SK-N-SH treated with all-trans-retinoic acid at 6 μM for 48 hours (cell line): Measurements from ENCODE around the gene MOGAT1.

Experiments used
- ATAC-seq: fragments of 200-7000 bp; cut with Tn5 transposase; 3 replicates; pipeline ENCODE4 v1.9.1; 2020; ENCODE audit warnings: mild to moderate bottlenecking, moderate library complexity
- ARNTL ChIP-seq: fragments of 450-650 bp; formaldehyde crosslinking; IDR thresholded peaks from 2 replicates; pipeline ENCODE4 v1.5.0; 2020; ENCODE audit warnings: low read depth, mild to moderate bottlenecking, moderate library complexity, borderline replicate concordance
- CREB5 ChIP-seq: fragments of 250-450 bp; sonication (Bioruptor Pico); IDR thresholded peaks from 2 replicates; pipeline ENCODE4 v1.5.1; 2020; ENCODE audit warnings: low read depth, mild to moderate bottlenecking, moderate library complexity
- CSDC2 ChIP-seq: fragments of 250-450 bp; sonication (Bioruptor Pico); IDR thresholded peaks from 2 replicates; pipeline ENCODE4 v1.5.0; 2020; ENCODE audit warnings: mild to moderate bottlenecking, moderate library complexity
- CSRNP3 ChIP-seq: fragments of 250-450 bp; sonication (Bioruptor Pico); IDR thresholded peaks from 2 replicates; pipeline ENCODE4 v1.5.1; 2021; ENCODE audit warnings: mild to moderate bottlenecking, moderate library complexity
- ESRRG ChIP-seq: fragments of 250-450 bp; sonication (Bioruptor Pico); IDR thresholded peaks from 2 replicates; pipeline ENCODE4 v1.6.1; 2021; ENCODE audit warnings: mild to moderate bottlenecking
- GLIS3 ChIP-seq: fragments of 250-450 bp; sonication (Bioruptor Pico); IDR thresholded peaks from 2 replicates; pipeline ENCODE4 v1.5.0; 2020; ENCODE audit warnings: mild to moderate bottlenecking, moderate library complexity
- ISL1 ChIP-seq: fragments of 250-450 bp; sonication (Bioruptor Pico); IDR thresholded peaks from 2 replicates; pipeline ENCODE4 v2.1.2; 2022; ENCODE audit warnings: mild to moderate bottlenecking, moderate library complexity
- OSR1 ChIP-seq: fragments of 250-450 bp; sonication (Bioruptor Pico); IDR thresholded peaks from 2 replicates; pipeline ENCODE4 v1.8.0; 2022; ENCODE audit warnings: moderate library complexity, mild to moderate bottlenecking, inconsistent platforms
- PATZ1 ChIP-seq: fragments of 250-450 bp; sonication (Bioruptor Pico); IDR thresholded peaks from 2 replicates; pipeline ENCODE4 v1.8.0; 2020; ENCODE audit warnings: mild to moderate bottlenecking, moderate library complexity, borderline replicate concordance
- POU6F1 ChIP-seq: fragments of 250-450 bp; sonication (Bioruptor Pico); IDR thresholded peaks from 2 replicates; pipeline ENCODE4 v1.8.0; 2021; ENCODE audit warnings: low read depth, mild to moderate bottlenecking, moderate library complexity, borderline replicate concordance
- PPARA ChIP-seq: fragments of 250-450 bp; sonication (Bioruptor Pico); IDR thresholded peaks from 2 replicates; pipeline ENCODE4 v1.5.0; 2020; ENCODE audit warnings: mild to moderate bottlenecking, borderline replicate concordance
- RARB ChIP-seq: fragments of 250-450 bp; sonication (Bioruptor Pico); IDR thresholded peaks from 2 replicates; pipeline ENCODE4 v1.8.0; 2021; ENCODE audit warnings: mild to moderate bottlenecking, moderate library complexity
- SNAI2 ChIP-seq: fragments of 250-450 bp; sonication (Bioruptor Pico); IDR thresholded peaks from 2 replicates; pipeline ENCODE4 v1.5.0; 2020; ENCODE audit warnings: mild to moderate bottlenecking, moderate library complexity
- TCF4 ChIP-seq: fragments of 250-450 bp; sonication (Bioruptor Pico); IDR thresholded peaks from 2 replicates; pipeline ENCODE4 v1.8.0; 2021; ENCODE audit warnings: mild to moderate bottlenecking, moderate library complexity, borderline replicate concordance
- TOX ChIP-seq: fragments of 250-450 bp; sonication (Bioruptor Pico); IDR thresholded peaks from 2 replicates; pipeline ENCODE4 v1.8.0; 2021; ENCODE audit warnings: mild to moderate bottlenecking, moderate library complexity, borderline replicate concordance
- ZC3H10 ChIP-seq: fragments of 250-450 bp; sonication (Bioruptor Pico); IDR thresholded peaks from 2 replicates; pipeline ENCODE4 v1.5.1; 2021; ENCODE audit warnings: mild to moderate bottlenecking, moderate library complexity
- ZFP3 ChIP-seq: fragments of 250-450 bp; sonication (Bioruptor Pico); IDR thresholded peaks from 2 replicates; pipeline ENCODE4 v1.5.0; 2020; ENCODE audit warnings: mild to moderate bottlenecking, moderate library complexity
- ZFP30 ChIP-seq: fragments of 450-650 bp; formaldehyde crosslinking; IDR thresholded peaks from 2 replicates; pipeline ENCODE4 v1.5.0; 2022; ENCODE audit warnings: mild to moderate bottlenecking, moderate library complexity
- ZNF565 ChIP-seq: fragments of 450-650 bp; formaldehyde crosslinking; conservative IDR thresholded peaks from 2 replicates; pipeline ENCODE4 v1.5.0; 2020; ENCODE audit warnings: low read depth, mild to moderate bottlenecking, moderate library complexity
- ZNF70 ChIP-seq: fragments of 450-650 bp; formaldehyde crosslinking; IDR thresholded peaks from 2 replicates; pipeline ENCODE4 v1.5.0; 2020; ENCODE audit warnings: mild to moderate bottlenecking, moderate library complexity
- ZNF8 ChIP-seq: fragments of 450-650 bp; formaldehyde crosslinking; IDR thresholded peaks from 2 replicates; pipeline ENCODE4 v1.5.0; 2020; ENCODE audit warnings: mild to moderate bottlenecking, moderate library complexity

Gene MOGAT1

GRCh38 chr2:222651718-222652418 is 19.6 kb upstream of the MOGAT1 start:
- no peak for ATAC-seq

GRCh38 chr2:222652491-222653255 is 18.8 kb upstream of the MOGAT1 start:
- ATAC-seq = no peak
- TF ChIP-seq PPARA (CRISPR knock-in tag) = no peak
- no peak for TF ChIP-seq PATZ1 (CRISPR knock-in tag)
- no peak for TF ChIP-seq ZNF8 (CRISPR knock-in tag)
- TF ChIP-seq ESRRG (CRISPR knock-in tag) = no peak
- TF ChIP-seq CSDC2 (CRISPR knock-in tag) = no peak
- TF ChIP-seq OSR1 (CRISPR knock-in tag) = no peak
- no peak for TF ChIP-seq CSRNP3
- no peak for TF ChIP-seq TCF4 (CRISPR knock-in tag)
- TF ChIP-seq ZNF70 = no peak
- TF ChIP-seq ARNTL (CRISPR knock-in tag) = no peak
- TF ChIP-seq ZFP30 (CRISPR knock-in tag) = no peak
- TF ChIP-seq ZNF565 (CRISPR knock-in tag) = no peak
- no peak for TF ChIP-seq POU6F1 (CRISPR knock-in tag)
- TF ChIP-seq ISL1 = no peak
- no peak for TF ChIP-seq TOX
- no peak for TF ChIP-seq SNAI2
- no peak for TF ChIP-seq ZFP3 (CRISPR knock-in tag)
- no peak for TF ChIP-seq RARB (CRISPR knock-in tag)

More at GRCh38 chr2:222651718-222652418, 19.6 kb upstream of the MOGAT1 start:
- TF ChIP-seq RARB (CRISPR knock-in tag) = no peak
- no peak for TF ChIP-seq GLIS3 (CRISPR knock-in tag)
- TF ChIP-seq CSRNP3 = no peak
- TF ChIP-seq OSR1 (CRISPR knock-in tag) = no peak
- TF ChIP-seq PATZ1 (CRISPR knock-in tag) = no peak
- TF ChIP-seq CREB5 (CRISPR knock-in tag) = no peak
- no peak for TF ChIP-seq ISL1
- no peak for TF ChIP-seq ZC3H10 (CRISPR knock-in tag)
- no peak for TF ChIP-seq ZFP30 (CRISPR knock-in tag)
- TF ChIP-seq ARNTL (CRISPR knock-in tag) = no peak
- no peak for TF ChIP-seq ZNF8 (CRISPR knock-in tag)
- TF ChIP-seq SNAI2 = no peak
